HG02642 (cell line): ENCODE data around the gene FKBP9.
"Not testable (repeated sequence)": the region's sequence is repeated elsewhere in the genome, so short reads cannot be mapped to it uniquely, and the experiment has no call there.

Experiments
- ATAC-seq: cut with Tn5 transposase; IDR thresholded peaks from one replicate; pipeline ENCODE4 v1.9.1; 2021; ENCODE audit warnings: mild to moderate bottlenecking; ENCODE audit not compliant: unreplicated experiment, poor library complexity

FKBP9 gene

DNA sequence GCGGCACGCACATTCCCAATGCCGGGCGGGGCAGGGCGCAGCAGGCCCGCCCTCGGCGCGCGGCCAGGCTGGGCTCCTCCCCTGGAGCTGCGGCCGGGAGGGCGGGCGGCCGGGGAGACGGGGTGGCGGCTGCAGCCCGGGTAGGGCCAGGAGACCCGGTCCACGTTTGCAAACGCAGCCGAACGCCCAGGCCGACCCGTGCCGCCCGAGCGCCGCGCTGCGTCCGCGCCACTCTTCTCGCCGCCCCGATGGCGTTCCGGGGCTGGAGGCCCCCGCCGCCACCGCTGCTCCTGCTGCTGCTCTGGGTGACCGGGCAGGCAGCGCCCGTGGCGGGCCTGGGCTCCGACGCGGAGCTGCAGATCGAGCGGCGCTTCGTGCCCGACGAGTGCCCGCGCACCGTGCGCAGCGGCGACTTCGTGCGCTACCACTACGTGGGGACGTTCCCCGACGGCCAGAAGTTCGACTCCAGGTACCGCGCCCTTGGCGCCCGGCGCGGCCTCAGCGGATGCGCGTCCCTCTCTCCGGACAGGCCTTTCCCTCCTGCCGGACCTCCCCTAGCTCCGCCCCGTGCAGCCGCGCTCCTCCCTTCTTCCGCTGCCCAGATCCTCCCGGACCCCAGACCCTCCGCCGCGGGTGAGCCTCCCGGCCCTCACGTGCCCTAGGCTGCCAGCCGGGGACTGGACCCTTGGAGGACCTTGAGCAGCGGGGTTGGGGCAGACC lies at the start of gene FKBP9:
TSS of gene FKBP9 (plus strand) at position 115 of the 720 bp plus-strand sequence. CDS start at position 249, 134 bp downstream.
- peak; percentile 87 for ATAC-seq

- ATAC-seq: no peak
Observed at GRCh38 chr7:32910195-32910594, 47.0 kb upstream of the FKBP9 start.

- ATAC-seq: no peak
Observed at GRCh38 chr7:32914184-32914583, 43.1 kb upstream of the FKBP9 start.

DNA sequence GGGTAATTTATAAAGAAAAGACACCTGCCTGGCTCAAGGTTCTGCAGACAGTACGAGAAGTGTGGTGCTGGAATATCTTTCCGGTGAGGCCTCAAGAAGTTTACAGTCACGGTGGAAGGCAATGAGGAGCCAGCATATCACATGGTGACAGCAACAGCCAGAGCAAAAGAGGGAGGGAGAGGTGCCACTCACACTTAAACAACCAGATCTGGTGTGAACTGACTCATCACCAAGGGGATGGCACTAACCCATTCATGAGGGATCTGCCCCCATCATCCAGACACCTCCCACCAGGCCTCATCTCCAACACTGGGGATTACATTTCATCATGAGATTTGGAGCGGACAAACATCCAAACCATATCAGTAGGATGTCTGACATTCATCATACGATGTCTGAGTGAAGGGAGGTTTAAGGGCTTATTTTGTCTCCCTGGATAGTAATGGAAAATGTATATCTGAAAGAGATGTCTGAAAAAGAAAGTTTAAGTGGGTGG lies 42.2 kb upstream of the FKBP9 start:
- no peak for ATAC-seq

- no peak for ATAC-seq
Observed at GRCh38 chr7:32916006-32916405, 41.2 kb upstream of the FKBP9 start.

- not testable (repeated sequence) for ATAC-seq
Observed at GRCh38 chr7:32916994-32917393, 40.2 kb upstream of the FKBP9 start.

DNA sequence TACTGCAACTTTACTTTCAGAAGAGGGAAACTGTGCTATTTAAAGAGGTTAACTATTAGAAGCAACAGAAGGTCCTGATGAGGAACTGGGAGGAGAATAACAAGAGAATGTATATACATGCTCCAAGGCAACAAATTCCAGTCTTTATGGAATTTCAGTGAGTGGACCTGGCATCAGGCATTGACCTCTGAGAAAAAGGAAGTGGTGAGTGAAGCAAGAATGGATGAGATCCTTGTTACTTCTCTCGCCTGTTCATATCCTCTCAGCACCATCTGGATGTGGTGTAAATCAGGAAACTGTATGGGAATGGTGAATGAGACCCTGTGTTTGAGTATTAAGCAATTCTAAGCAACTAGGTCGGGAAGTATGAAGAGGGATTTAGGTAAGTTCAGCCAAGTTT lies 35.3 kb upstream of the FKBP9 start:
- ATAC-seq: no peak

DNA sequence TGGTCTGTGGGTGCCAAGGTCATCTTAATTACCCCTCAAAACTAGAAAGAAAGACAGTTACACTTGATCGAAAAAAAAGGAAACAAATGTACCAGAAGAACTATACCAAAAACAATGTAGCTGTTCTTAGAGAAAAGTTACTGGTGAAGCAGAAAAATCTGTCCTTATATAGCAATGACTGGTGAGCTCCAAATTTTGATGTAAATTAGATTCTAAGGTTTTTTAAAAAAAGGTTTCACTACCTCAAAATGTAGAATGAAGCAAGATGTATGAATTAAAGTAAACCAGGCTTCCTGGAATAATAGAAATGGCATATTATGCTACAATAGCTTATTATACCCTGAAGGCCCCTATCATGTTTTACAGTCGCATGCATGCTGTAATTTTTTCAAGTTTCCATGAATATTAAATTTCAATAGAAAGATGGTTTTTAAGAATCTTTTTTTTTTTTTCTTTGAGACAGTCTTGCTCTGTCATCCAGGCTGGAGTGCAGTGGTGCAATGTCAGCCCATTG lies 28.4 kb upstream of the FKBP9 start:
- ATAC-seq: no peak

GRCh38 chr7:32929430-32930143 lies 27.7 kb upstream of the FKBP9 start:
- ATAC-seq: no peak

GRCh38 chr7:32930378-32930777 lies 26.9 kb upstream of the FKBP9 start:
- no peak for ATAC-seq

- no peak for ATAC-seq
Observed at GRCh38 chr7:32935558-32935957, 21.7 kb upstream of the FKBP9 start.

- no peak for ATAC-seq
Observed at GRCh38 chr7:32936689-32937088, 20.6 kb upstream of the FKBP9 start.

DNA sequence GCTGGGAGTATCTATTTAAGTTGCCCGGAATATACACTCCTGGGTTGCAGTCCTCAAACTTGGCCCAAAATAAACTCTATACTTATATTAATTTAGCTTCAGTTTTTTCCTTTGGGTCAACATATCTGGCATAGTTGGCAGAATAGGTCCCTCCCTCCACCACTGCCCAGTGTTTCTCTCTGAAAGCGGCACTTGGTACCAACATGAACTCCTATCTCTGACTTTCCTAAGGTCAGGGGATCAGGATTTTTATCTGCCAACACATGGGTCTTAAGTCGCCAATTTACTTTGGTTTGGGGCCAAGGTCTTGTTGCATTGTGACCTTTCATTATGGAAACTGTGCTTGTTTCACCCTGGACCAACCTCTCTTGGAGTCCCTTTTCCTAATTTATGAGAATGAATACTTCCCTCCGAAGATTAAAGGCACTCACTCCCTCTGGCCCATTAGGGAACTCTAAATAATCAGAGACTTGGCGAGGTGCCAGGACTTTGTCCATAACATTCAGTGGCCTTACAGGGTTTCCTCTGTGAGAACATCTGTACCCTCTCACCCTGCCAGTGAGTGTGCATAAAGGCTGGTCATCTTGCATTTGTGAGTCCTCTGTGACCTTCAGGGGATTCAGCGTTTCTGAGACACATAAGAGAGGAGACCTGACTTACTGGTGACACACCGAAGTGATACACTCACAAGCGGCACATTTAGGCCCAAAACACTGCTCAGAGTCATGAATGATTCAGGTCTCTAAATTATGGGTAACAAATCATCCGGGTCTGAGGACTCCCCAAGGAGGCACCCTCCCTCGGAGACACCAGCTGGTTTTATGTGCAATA lies 19.7 kb upstream of the FKBP9 start:
- no peak for ATAC-seq

DNA sequence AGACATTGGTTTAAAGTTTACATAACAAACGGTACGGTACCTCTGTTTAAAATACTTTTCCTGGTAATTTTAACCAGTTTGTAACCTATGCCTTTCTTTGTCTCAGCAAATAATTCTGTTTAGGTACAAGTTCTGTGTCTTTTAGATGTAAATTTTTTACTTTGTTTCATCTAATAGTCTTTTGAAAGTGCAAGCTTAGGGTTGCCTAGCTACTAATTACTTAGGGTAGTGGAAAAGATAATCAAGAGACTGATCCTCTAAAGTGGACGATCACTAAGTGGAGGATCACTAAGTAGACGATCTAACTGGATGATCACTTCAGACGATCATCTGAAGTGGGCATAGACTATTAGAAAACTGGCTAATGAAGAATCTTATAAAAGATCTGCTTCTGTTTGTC lies 16.1 kb upstream of the FKBP9 start:
- no peak for ATAC-seq

DNA sequence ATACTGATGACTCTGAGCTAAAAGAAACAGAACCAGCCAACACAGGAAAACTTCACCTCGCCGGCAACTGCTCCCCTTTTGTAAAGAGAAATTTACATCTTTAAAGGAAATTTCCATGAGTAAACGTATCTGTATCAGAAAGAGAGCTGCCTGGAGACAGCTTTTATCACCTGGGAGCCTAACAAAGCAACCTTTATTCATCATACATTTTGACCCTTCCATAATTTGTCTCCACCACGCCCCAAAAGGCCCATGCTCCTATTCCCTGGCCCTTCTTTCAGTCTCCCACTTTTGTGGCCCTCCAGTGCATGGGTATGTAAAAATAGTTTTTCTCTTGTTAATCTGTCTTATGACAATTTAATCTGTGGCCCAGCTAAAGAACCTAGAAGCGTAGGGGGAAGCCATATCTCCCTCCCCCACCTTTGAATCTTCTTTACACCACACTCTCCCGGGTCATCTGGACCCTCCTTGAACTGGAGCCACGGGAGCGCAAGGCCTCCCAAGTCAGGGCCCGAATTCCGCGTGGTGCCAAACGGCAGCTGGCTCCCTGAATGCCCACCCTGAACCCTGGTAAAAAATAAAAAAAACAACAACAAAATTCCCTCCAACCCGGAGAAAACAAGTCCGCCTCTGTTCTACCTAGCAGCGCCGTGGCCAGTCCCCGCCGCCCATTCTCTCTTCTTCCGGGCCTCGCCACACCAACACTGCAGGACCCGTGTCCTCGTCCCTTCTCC lies 15.4 kb upstream of the FKBP9 start:
- ATAC-seq: peak; percentile 6

DNA sequence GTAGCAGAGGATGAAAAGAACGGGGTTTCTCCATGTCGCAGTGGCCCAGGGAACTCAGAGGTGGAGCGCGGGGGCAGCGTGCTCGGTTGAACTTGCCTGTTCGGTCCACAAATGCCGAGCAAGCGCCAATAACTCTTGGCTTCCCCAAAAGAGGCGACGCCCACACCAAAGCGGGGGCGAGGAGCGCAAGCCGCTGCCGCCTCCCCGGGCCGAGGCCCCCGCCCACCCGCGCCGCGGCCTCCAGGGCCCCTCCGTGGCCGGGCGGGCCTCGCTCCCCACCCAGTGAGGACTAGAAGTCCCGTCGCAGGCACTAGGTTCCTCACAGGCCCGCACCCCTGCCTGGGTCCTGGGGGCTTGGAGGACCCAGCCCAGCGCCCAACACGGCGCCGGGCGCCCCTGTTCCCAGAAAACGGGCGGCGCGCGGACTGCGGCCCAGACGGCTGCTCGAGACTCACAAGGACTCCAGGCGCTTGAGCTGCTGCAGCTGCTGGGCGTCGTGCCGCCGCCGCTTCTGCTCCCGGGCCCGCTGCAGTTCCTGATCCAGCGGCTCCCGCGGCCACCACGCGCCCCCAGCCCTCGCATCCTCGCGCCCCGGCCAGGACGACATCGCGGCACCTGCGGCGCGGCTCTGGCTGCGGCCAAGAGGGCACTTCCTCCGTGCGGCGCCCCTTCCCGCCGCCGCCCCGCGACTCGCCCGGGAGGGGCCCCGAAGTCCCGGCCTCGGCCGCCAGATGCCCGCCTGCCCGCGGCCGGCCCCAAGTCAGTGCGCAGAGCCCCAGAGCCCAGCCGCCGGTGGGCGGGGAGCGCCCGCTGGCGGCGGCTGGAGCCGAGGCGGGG lies 14.6 kb upstream of the FKBP9 start:
- peak; percentile 88 for ATAC-seq

GRCh38 chr7:32943252-32944030 lies 13.8 kb upstream of the FKBP9 start:
- ATAC-seq: no peak

- ATAC-seq: no peak
Observed at GRCh38 chr7:32947420-32947983, 9.7 kb upstream of the FKBP9 start.
